IMR-90 (cell line): ENCODE measurements around the gene GYG2. TPM values are rescaled to one million over a fixed set of nuclear protein-coding genes. Genes with fewer than 3 reads are reported as not detected.

ENCODE experiments used
- ATAC-seq: fragments of 200-7000 bp; cut with Tn5 transposase; 2 replicates; pipeline ENCODE4 v1.9.1; 2020; ENCODE audit warnings: low read depth, mild to moderate bottlenecking, moderate library complexity
- BruUV-seq: library from RNA; stranded (reverse); fragments of 400-500 nt; replicated peaks from 2 replicates; lab custom pipeline; 2021; lab: Mats Ljungman, UMichigan
- CTCF ChIA-PET: fragments of 300-600 bp; formaldehyde crosslinking; extraction: SDS; loops from one replicate; lab custom pipeline; 2021; ENCODE audit warnings: antibody characterized with exemption; lab: Yijun Ruan, JAX
- POLR2A ChIA-PET: fragments of 300-600 bp; sonication (Branson Sonifier 250); formaldehyde crosslinking; loops from one replicate; lab custom pipeline; 2022; ENCODE audit warnings: antibody characterized with exemption; ENCODE audit not compliant: unreplicated experiment; lab: Charles Lee
- DNase-seq: peaks from one replicate; pipeline ENCODE4 v3.0.0; 2013
- H2AFZ ChIP-seq: replicated peaks from 2 replicates; pipeline ENCODE3; 2013; ENCODE audit warnings: low read length, mild to moderate bottlenecking; ENCODE audit not compliant: poor library complexity
- H2AK5ac ChIP-seq: 2 replicates; pipeline ENCODE4 v1.6.1; 2013; ENCODE audit warnings: low read depth, low read length, inconsistent platforms
- H2AK9ac ChIP-seq: replicated peaks from 2 replicates; pipeline ENCODE3; 2013; ENCODE audit warnings: mild to moderate bottlenecking, low read depth, low read length, moderate library complexity; ENCODE audit not compliant: poor library complexity
- H2BK120ac ChIP-seq: 2 replicates; pipeline ENCODE4 v1.6.1; 2013; ENCODE audit warnings: low read depth, low read length, inconsistent platforms
- H2BK15ac ChIP-seq: 3 replicates; pipeline ENCODE4 v1.6.1; 2013; ENCODE audit warnings: low read depth, low read length, inconsistent platforms
- H2BK20ac ChIP-seq: 2 replicates; pipeline ENCODE4 v1.6.1; 2013; ENCODE audit warnings: low read depth, mild to moderate bottlenecking, inconsistent platforms, low read length, moderate library complexity
- H2BK5ac ChIP-seq: 2 replicates; pipeline ENCODE4 v1.6.1; 2013; ENCODE audit warnings: mild to moderate bottlenecking, low read depth, low read length, inconsistent platforms; ENCODE audit not compliant: poor library complexity, severe bottlenecking
- H3K14ac ChIP-seq: replicated peaks from 2 replicates; pipeline ENCODE4 v1.6.1; 2013; ENCODE audit warnings: low read depth, low read length, inconsistent platforms
- H3K18ac ChIP-seq: 2 replicates; pipeline ENCODE4 v1.6.1; 2013; ENCODE audit warnings: low read depth, low read length, control low read depth
- H3K23ac ChIP-seq: 2 replicates; pipeline ENCODE4 v1.6.1; 2013; ENCODE audit warnings: low read depth, low read length, inconsistent platforms
- H3K27ac ChIP-seq: 2 replicates; pipeline ENCODE4 v1.5.1; 2013; ENCODE audit warnings: mild to moderate bottlenecking, control low read depth, low read length; ENCODE audit not compliant: insufficient read depth
- H3K27me3 ChIP-seq: 2 replicates; pipeline ENCODE4 v1.6.1; 2013; ENCODE audit warnings: low read length; ENCODE audit not compliant: control insufficient read depth, insufficient read depth
- H3K36me3 ChIP-seq: 2 replicates; pipeline ENCODE4 v1.6.1; 2013; ENCODE audit warnings: low read length, mixed read lengths; ENCODE audit not compliant: control insufficient read depth, insufficient read depth
- H3K4ac ChIP-seq: 2 replicates; pipeline ENCODE4 v1.6.1; 2013; ENCODE audit warnings: low read depth, low read length, inconsistent platforms
- H3K4me1 ChIP-seq: 2 replicates; pipeline ENCODE4 v1.6.1; 2013; ENCODE audit warnings: low read length, mixed read lengths; ENCODE audit not compliant: control insufficient read depth, insufficient read depth
- H3K4me2 ChIP-seq: 2 replicates; pipeline ENCODE4 v1.6.1; 2013; ENCODE audit warnings: low read depth, mild to moderate bottlenecking, control low read depth, low read length, moderate library complexity
- H3K4me3 ChIP-seq: 2 replicates; pipeline ENCODE4 v1.5.1; 2013; ENCODE audit warnings: low read depth, mild to moderate bottlenecking, control low read depth, low read length, moderate library complexity; ENCODE audit not compliant: insufficient read depth
- H3K56ac ChIP-seq: 2 replicates; pipeline ENCODE4 v1.6.1; 2013; ENCODE audit warnings: low read length, inconsistent platforms; ENCODE audit not compliant: insufficient read depth; ENCODE audit errors: extremely low read depth
- H3K79me1 ChIP-seq, 2 experiments: 2 replicates each; pipeline ENCODE4 v1.6.1; 2013; ENCODE audit warnings: low read length in 2 of 2, inconsistent platforms in 1 of 2, low read depth in 1 of 2
- H3K9ac ChIP-seq: 2 replicates; pipeline ENCODE4 v1.6.1; 2013; ENCODE audit warnings: low read depth, low read length, control low read depth
- H3K9me1 ChIP-seq: 2 replicates; pipeline ENCODE4 v1.6.1; 2013; ENCODE audit warnings: low read length, inconsistent platforms; ENCODE audit not compliant: insufficient read depth
- H3K9me3 ChIP-seq: 2 replicates; pipeline ENCODE4 v1.6.1; 2013; ENCODE audit warnings: low read length; ENCODE audit not compliant: control insufficient read depth, insufficient read depth
- H4K20me1 ChIP-seq: 2 replicates; pipeline ENCODE4 v1.6.1; 2013; ENCODE audit warnings: low read length, inconsistent platforms; ENCODE audit not compliant: insufficient read depth
- H4K5ac ChIP-seq: 2 replicates; pipeline ENCODE4 v1.6.1; 2013; ENCODE audit warnings: mild to moderate bottlenecking, low read depth, low read length, control low read depth
- H4K8ac ChIP-seq, 2 experiments: 2 replicates each; pipeline ENCODE4 v1.6.1; 2013; ENCODE audit warnings: low read depth in 2 of 2, low read length in 2 of 2, control low read depth in 1 of 2, inconsistent platforms in 1 of 2
- H4K91ac ChIP-seq: 2 replicates; pipeline ENCODE4 v1.6.1; 2013; ENCODE audit warnings: low read depth, low read length, inconsistent platforms; ENCODE audit not compliant: insufficient read depth
- CEBPB ChIP-seq: IDR thresholded peaks from 2 replicates; pipeline ENCODE4 v1.6.1; 2012; ENCODE audit warnings: low read depth, low read length, improper control_type of control experiment
- CHD1 ChIP-seq: IDR thresholded peaks from 2 replicates; pipeline ENCODE4 v1.6.1; 2012; ENCODE audit warnings: low read depth, low read length, improper control_type of control experiment
- ELK1 ChIP-seq: fragments of 150-350 bp; IDR thresholded peaks from 2 replicates; pipeline ENCODE4 v1.6.1; 2016; ENCODE audit warnings: low read depth, mild to moderate bottlenecking, low read length, moderate library complexity, borderline replicate concordance
- FOS ChIP-seq: fragments of 150-350 bp; IDR thresholded peaks from 2 replicates; pipeline ENCODE4 v1.6.1; 2016; ENCODE audit warnings: low read depth, low read length
- MAFK ChIP-seq: IDR thresholded peaks from 2 replicates; pipeline ENCODE4 v1.6.1; 2012; ENCODE audit warnings: low read depth, low read length, improper control_type of control experiment
- MXI1 ChIP-seq: IDR thresholded peaks from 2 replicates; pipeline ENCODE4 v1.6.1; 2012; ENCODE audit warnings: low read depth, mild to moderate bottlenecking, low read length, moderate library complexity, borderline replicate concordance
- NFE2L2 ChIP-seq: fragments of 150-350 bp; IDR thresholded peaks from 2 replicates; pipeline ENCODE4 v1.6.1; 2016; ENCODE audit warnings: low read depth, mild to moderate bottlenecking, low read length
- POLR2A ChIP-seq: IDR thresholded peaks from 2 replicates; pipeline ENCODE4 v1.6.1; 2012; ENCODE audit warnings: mild to moderate bottlenecking, low read depth, low read length
- RAD21 ChIP-seq: IDR thresholded peaks from 2 replicates; pipeline ENCODE4 v1.6.1; 2012; ENCODE audit warnings: low read length, improper control_type of control experiment
- RCOR1 ChIP-seq: IDR thresholded peaks from 2 replicates; pipeline ENCODE4 v1.6.1; 2012; ENCODE audit warnings: mild to moderate bottlenecking, low read length, improper control_type of control experiment; ENCODE audit not compliant: insufficient replicate concordance
- RFX5 ChIP-seq: IDR thresholded peaks from 2 replicates; pipeline ENCODE4 v1.8.0; 2012; ENCODE audit warnings: low read depth, mild to moderate bottlenecking, low read length, moderate library complexity
- SMC3 ChIP-seq: fragments of 150-350 bp; IDR thresholded peaks from 2 replicates; pipeline ENCODE4 v1.6.1; 2016; ENCODE audit warnings: low read depth, mild to moderate bottlenecking, antibody characterized with exemption, low read length, moderate library complexity
- USF2 ChIP-seq: fragments of 150-350 bp; IDR thresholded peaks from 2 replicates; pipeline ENCODE4 v1.6.1; 2017; ENCODE audit warnings: mild to moderate bottlenecking, antibody characterized with exemption, low read length, low read depth
- WGBS, 2 experiments: methylation state at CpG; one replicate each; pipeline versions ENCODE4 v1.1.5 to v1.1.7; 2013; ENCODE audit warnings: missing lambda C conversion rate in 2 of 2; ENCODE audit not compliant: insufficient read length in 1 of 2; ENCODE audit errors: extremely low coverage in 2 of 2; 5-methylcytosine and 5-hydroxymethylcytosine counted together
- dilution Hi-C: fragments of 300-500 bp; cut with HindIII; formaldehyde crosslinking; loops from one replicate; pipeline ENCODE4 v1.14.3; 2018; ENCODE audit warnings: low sequenced_read_pairs; ENCODE audit not compliant: unreplicated experiment
- in situ Hi-C: fragments of 300-500 bp; cut with MboI; formaldehyde crosslinking; loops from 3 replicates; pipeline ENCODE4 v1.14.3; 2019; ENCODE audit warnings: low sequenced_read_pairs, inconsistent platforms, mixed read lengths
- intact Hi-C: fragments of 100-400 bp; cut with micrococcal nuclease; formaldehyde crosslinking; loops from 2 replicates; pipeline ENCODE4 v1.10.0; 2022
- polyA plus RNA-seq, 3 experiments: library from polyadenylated mRNA; depleted of rRNA; stranded (reverse); fragments of >200 nt; gene quantifications; 2 replicates each; pipeline ENCODE4 v1.2.3, GENCODE V29; 2012; ENCODE audit warnings: low replicate concordance in 1 of 3
- total RNA-seq: library from RNA; depleted of rRNA; stranded (reverse); fragments of >200 nt; gene quantifications from 2 replicates; pipeline ENCODE4 v1.2.3, GENCODE V29; 2012
- TF ChIP-seq, protein P1 (sequence below): conservative IDR thresholded peaks from 2 replicates; pipeline ENCODE4 v1.5.1; 2012; ENCODE audit warnings: mild to moderate bottlenecking, low read depth, low read length, improper control_type of control experiment

GYG2 gene
- total and polyA plus RNA-seq, 2 of the 4 experiments (the other 2 are of a cell fraction): 9.6 to 13.1 TPM

- no peak overlapping the region for H2BK15ac ChIP-seq
- H4K91ac ChIP-seq: no peak overlapping the region
- no peak overlapping the region for H3K18ac ChIP-seq
- no peaks in the 10 kb centered on the region for H4K20me1 ChIP-seq
- H2AK5ac ChIP-seq: no peak overlapping the region
- H2AK9ac ChIP-seq: no peak overlapping the region
- ChIA-PET CTCF (no interaction called here), POLR2A (no interaction called here)
- dilution Hi-C loops (no loop called here), in situ Hi-C loops (no loop called here), intact Hi-C loops (no loop called here)
- BruUV-seq: no TSS peak
- H2BK120ac ChIP-seq: no peak overlapping the region
- H3K56ac ChIP-seq: no peak overlapping the region
- no peak overlapping the region for H2BK20ac ChIP-seq
- no peak for ATAC-seq
- H4K5ac ChIP-seq: no peak overlapping the region
- no peaks in the 10 kb centered on the region for H3K27me3 ChIP-seq
- no peak overlapping the region for H3K14ac ChIP-seq
- H3K4me1 ChIP-seq: 0 out of 2 replicates have a peak, but pooled peaks cover 1% of the 10 kb centered on the region
- H3K4me3 ChIP-seq: no peak overlapping the region
- H3K4me2 ChIP-seq: no peak overlapping the region
- peaks cover 3% of the 10 kb centered on the region; the same call in 1 of the 2 replicates for H3K36me3 ChIP-seq
- TF ChIP-seq RFX5 (no peak), NFE2L2 (no peak), ELK1 (no peak), SMC3 (no peak), CEBPB (no peak), RCOR1 (no peak), MAFK (no peak), RAD21 (no peak), USF2 (no peak), CHD1 (no peak), POLR2A (no peak), FOS (no peak), MXI1 (no peak)
- TF ChIP-seq, protein P1, sequence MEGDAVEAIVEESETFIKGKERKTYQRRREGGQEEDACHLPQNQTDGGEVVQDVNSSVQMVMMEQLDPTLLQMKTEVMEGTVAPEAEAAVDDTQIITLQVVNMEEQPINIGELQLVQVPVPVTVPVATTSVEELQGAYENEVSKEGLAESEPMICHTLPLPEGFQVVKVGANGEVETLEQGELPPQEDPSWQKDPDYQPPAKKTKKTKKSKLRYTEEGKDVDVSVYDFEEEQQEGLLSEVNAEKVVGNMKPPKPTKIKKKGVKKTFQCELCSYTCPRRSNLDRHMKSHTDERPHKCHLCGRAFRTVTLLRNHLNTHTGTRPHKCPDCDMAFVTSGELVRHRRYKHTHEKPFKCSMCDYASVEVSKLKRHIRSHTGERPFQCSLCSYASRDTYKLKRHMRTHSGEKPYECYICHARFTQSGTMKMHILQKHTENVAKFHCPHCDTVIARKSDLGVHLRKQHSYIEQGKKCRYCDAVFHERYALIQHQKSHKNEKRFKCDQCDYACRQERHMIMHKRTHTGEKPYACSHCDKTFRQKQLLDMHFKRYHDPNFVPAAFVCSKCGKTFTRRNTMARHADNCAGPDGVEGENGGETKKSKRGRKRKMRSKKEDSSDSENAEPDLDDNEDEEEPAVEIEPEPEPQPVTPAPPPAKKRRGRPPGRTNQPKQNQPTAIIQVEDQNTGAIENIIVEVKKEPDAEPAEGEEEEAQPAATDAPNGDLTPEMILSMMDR: no peak
- DNase-seq: no peak
- H3K9me3 ChIP-seq: no peaks in the 10 kb centered on the region
- no peaks in the 10 kb centered on the region for H3K79me1 ChIP-seq
- H3K4ac ChIP-seq: no peak overlapping the region
- no peak overlapping the region for H3K23ac ChIP-seq
- H2AFZ ChIP-seq: no peak overlapping the region
- no peak overlapping the region for H2BK5ac ChIP-seq
- no peak overlapping the region for H4K8ac ChIP-seq
- H3K27ac ChIP-seq: no peak overlapping the region
- WGBS, 2 experiments: 92% methylated on average over 3 of the region's 9 CpGs; no CpG with 5 or more reads in 1 of the 2 experiments
- no peaks in the 10 kb centered on the region for H3K9me1 ChIP-seq
- no peak overlapping the region for H3K9ac ChIP-seq
Observed at GRCh38 chrX:2924151-2924550, 95.4 kb downstream of the GYG2 start.
